K562 (cell line): Measurements from ENCODE around the gene COPS6. TPM values are rescaled to one million over a fixed set of nuclear protein-coding genes. Genes with fewer than 3 reads are reported as not detected.

Source experiments
- BRF2 ChIP-seq: IDR thresholded peaks from 3 replicates; pipeline ENCODE4 v1.6.1; 2011; ENCODE audit warnings: borderline replicate concordance, mild to moderate bottlenecking; ENCODE audit not compliant: insufficient read length, insufficient read depth
- DMBX1 ChIP-seq: fragments of 250-450 bp; sonication (Bioruptor Pico); IDR thresholded peaks from 2 replicates; pipeline ENCODE4 v1.8.0; 2022; ENCODE audit warnings: inconsistent platforms, mild to moderate bottlenecking, moderate library complexity, borderline replicate concordance
- NFRKB ChIP-seq: fragments of 450-650 bp; IDR thresholded peaks from 2 replicates; pipeline ENCODE4 v1.6.1; 2016; ENCODE audit warnings: low read depth
- SPI1 ChIP-seq: IDR thresholded peaks from 2 replicates; pipeline ENCODE4 v1.6.1; 2011; ENCODE audit warnings: low read depth, low read length, control low read depth, borderline replicate concordance
- SUPT5H ChIP-seq: fragments of 450-650 bp; IDR thresholded peaks from 2 replicates; pipeline ENCODE4 v1.6.1; 2016
- THAP12 ChIP-seq: fragments of 250-450 bp; sonication (Bioruptor Pico); IDR thresholded peaks from 2 replicates; pipeline ENCODE4 v1.9.0; 2021; ENCODE audit warnings: mild to moderate bottlenecking, inconsistent platforms
- polyA plus RNA-seq, 8 experiments: library from polyadenylated mRNA; depleted of rRNA in 4 of 8; stranded (reverse) in 5 of 8; unstranded in 3 of 8; fragments of >200 nt; fragmentation: Nextera tagmentation in 2 of 8; fragmentation: Illumina TruSeq in 1 of 8; extraction: Ambion mirVana in 2 of 8; extraction: Trizol in 1 of 8; gene quantifications; 2 replicates each; pipeline versions ENCODE4 v1.2.1 to v1.2.3, GENCODE V29; 2011 to 2014; ENCODE audit warnings: inconsistent platforms in 1 of 8, missing spikeins in 1 of 8
- total RNA-seq, 7 experiments: library from RNA; depleted of rRNA in 6 of 7; stranded (reverse); fragments of >200 nt in 6 of 7; fragmentation: Illumina TruSeq in 2 of 7; extraction: Trizol in 2 of 7; gene quantifications; 2 replicates each; pipeline versions ENCODE4 v1.2.1 to v1.2.3, GENCODE V29; 2011 to 2021; ENCODE audit warnings: low replicate concordance in 1 of 7

COPS6 gene
- total and polyA plus RNA-seq, 9 of the 15 experiments (the other 6 are each of a cell fraction or from before 2014, with no cell fraction given), result 63.0 to 331 (median 168) TPM

- no peak for TF ChIP-seq BRF2
- TF ChIP-seq SPI1, result peak; percentile 18; the same call in 1 of the 2 replicates
- TF ChIP-seq NFRKB, result peak; percentile 9; the same call in 1 of the 2 replicates
- peak; percentile 75; the same call in 1 of the 2 replicates for TF ChIP-seq DMBX1 (CRISPR knock-in tag)
- 0 out of 2 replicates have a peak, but pooled peaks have one; percentile 11 for TF ChIP-seq SUPT5H
- 0 out of 2 replicates have a peak, but pooled peaks have one; percentile 12 for TF ChIP-seq THAP12 (CRISPR knock-in tag)
- TF ChIP-seq, all 486 proteins: peak for 37
Observed at GRCh38 chr7:100124301-100125230, 35.8 kb downstream of the COPS6 start (continued).
